ENCODE measurements around the gene SPNS3.

The SPNS3 gene

GRCh38 chr17:4436381-4436780 is 2.6 kb downstream of the SPNS3 start:
- DNase-seq: no peak

GRCh38 chr17:4436846-4437245 is 3.1 kb downstream of the SPNS3 start:
- DNase-seq: no peak

DNA sequence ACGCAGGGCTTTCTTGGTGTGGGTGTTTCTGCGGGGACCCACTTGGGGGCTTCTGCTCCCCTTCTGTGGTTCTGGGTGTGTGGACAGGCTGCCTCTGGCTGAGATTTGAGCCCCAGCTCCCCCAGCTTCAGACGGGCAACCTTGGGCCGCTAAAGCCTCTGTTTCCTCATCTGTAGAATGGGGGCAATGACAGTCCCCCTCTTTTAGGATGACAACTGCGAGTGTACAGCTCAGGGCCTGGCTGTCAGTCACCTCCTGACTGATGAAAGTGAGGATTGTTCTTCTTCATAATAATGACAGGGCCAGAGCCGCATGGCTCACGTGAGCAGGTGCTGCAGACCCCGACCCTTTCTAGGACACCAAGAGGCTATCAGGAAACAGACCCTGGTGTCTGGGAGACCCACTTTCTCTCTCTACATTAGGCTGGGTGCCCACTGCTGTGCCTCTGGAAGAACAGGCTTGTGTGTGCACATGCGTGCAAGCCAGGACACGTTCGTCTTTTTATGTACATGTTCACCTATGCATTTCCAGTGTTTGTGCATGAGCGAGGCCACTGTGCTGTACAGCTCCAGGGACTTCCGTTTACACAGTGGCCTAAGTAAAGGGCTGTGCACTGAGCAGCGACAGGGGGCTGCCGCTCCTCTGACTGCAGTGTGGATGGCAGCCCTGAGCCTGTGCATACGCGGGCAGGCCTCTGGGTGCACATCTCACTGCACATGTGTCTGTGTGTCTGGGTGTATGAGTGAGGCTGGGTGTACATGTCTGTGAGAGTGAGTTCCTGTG is 4.6 kb downstream of the SPNS3 start:
- DNase-seq: no peak

- DNase-seq: no peak
Measured at GRCh38 chr17:4440021-4440420, 6.3 kb downstream of the SPNS3 start.

- no peak for DNase-seq
Measured at GRCh38 chr17:4440690-4441686, 7.2 kb downstream of the SPNS3 start.

- DNase-seq: no peak
Measured at GRCh38 chr17:4442582-4442981, 8.8 kb downstream of the SPNS3 start.

DNA sequence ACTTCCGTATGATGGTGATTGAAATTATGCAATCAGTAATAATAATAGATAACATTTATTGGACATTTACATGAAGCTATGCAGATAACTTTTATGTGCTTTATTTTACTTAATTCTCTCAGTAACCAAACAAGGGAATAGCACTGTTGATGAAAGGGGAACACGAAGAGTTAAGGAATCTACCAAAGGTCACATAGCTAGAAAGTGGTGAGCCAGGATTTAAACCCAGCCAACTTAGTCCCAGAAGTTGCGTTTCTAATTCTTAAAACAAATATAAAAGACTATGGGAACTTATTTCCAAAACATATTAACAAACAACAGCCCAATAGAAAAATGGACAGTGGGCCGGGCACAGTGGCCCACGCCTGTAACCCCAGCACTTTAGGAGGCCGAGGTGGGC is 9.7 kb downstream of the SPNS3 start:
- no peak for DNase-seq

GRCh38 chr17:4444782-4445473 is 11.2 kb downstream of the SPNS3 start:
- DNase-seq: no peak

- DNase-seq: no peak
Measured at GRCh38 chr17:4445731-4446130, 12.0 kb downstream of the SPNS3 start.

GRCh38 chr17:4446326-4447071 is 12.8 kb downstream of the SPNS3 start:
- no peak for DNase-seq

DNA sequence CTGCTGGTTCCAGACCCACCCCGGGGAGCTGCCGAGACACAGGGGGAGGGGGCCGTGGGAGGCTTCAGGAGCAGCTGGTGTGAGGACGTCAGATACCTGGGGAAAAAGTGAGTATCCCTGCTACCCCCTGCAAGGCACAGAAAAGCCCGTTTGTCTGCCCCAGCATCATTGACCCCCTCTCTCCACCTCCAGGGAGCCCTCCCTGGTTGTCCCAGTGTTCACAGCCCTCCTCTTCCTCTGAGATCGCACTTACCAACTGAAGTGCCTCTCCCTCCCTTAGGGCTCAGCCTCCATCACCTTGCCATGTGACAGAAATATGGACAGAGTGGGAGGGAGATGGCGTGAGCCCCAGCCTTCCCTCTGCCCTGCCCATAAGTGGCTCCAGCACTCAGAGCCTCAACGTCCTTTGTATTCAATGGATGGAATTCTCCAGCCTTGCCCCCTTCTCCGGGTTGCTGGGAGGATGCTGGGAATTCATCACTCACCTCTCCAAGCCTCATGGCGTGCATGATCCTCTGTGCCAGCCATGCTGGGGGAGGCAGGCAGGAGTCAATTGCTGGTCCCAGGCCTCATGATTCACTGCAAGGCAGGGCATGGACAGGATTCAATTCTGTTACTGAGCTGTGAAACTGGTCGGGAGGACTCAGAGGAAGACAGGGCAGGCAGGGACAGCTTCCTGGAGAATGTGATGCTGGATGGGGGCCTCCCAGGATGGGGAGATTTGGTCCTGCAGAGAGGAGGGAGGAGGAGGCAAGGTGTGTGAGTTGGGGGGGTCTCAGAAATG is 14.6 kb downstream of the SPNS3 start:
- DNase-seq: no peak

DNA sequence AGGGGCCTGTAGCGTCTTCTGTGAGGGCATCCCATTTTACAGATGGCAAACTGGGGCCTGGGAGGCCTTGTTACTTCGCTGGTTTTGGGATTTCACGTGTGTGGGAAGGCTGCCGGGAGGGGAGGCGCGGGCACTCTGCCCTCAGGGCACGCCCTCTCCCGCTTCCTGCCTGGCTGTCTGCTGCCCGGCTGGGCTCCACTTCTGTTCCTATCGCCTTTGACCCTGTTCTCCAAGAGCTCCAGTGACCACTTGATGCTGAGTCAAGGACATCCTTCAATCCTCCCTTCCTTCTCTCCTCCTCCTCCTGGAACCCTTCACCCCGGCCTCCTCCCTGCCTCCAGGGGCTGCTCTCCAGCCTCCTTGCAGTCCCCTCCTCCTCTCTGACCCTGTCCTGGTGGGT is 16.0 kb downstream of the SPNS3 start:
- no peak for DNase-seq

DNA sequence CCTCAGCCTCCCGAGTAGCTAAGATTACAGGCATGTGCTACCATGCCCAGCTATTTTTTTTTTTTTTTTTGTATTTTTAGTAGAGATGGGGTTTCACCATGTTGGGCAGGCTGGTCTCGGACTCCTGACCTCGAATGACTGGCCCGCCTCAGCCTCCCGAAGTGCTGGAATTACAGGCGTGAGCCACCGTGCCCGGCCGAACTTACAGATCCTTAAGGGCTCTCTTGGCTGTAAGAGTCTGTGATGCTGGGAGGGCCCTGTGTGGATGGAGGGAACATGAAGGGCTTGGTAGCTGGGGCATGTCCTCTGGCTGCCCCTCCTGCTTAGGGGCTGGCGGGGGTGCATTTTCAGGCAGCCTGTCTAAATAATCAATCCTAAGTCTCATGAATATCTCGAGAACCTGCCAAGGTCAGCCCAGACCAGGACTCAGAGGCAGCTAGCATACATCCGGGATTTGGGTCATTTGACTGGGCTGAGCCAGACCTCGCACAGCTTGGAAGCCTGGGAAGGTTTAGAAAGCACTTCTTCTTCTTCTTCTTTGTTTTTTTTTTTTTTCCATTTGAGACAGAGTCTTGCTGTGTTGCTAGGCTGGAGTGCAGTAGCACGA is 17.1 kb downstream of the SPNS3 start:
- DNase-seq: no peak

DNA sequence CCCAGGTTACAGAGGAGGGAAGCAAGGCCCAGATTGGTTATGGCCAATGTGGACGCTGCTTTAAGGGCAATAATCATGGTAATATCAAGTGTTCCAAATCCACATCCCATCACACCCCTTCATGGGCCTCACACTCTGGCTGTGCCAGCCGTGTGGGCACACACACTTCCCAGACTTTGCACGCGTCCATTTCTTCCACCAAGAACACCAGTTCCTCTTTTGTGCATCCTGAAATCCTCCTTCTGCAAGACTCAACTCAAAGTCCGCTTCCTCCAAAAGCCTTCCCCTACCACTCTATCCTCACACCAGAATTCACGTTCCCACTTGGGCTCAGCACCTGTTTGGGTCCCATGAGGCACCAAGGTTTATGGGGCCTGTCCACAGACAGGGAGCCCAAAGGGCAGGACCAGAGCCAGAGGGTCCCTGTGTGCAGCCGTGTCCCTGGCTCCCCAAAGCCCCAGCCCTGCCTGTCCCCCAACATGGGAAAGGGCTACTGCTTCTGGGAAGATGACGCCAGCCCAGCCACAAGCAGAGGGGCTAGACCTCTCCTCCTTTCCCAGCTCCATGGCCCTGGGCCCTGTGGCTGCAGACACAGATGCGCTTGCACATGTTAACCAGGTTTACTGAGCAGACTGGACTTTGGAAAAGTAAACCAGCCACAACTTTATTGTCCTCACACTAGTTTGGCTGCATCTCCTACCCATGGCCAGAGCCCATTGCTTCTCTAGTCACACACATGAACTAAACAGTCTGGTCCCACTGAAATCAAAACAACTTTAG is 20.3 kb downstream of the SPNS3 start:
- DNase-seq: no peak

GRCh38 chr17:4460661-4461060 is 26.9 kb downstream of the SPNS3 start:
- no peak for DNase-seq

- DNase-seq: no peak
Measured at GRCh38 chr17:4463818-4464476, 30.2 kb downstream of the SPNS3 start.

DNA sequence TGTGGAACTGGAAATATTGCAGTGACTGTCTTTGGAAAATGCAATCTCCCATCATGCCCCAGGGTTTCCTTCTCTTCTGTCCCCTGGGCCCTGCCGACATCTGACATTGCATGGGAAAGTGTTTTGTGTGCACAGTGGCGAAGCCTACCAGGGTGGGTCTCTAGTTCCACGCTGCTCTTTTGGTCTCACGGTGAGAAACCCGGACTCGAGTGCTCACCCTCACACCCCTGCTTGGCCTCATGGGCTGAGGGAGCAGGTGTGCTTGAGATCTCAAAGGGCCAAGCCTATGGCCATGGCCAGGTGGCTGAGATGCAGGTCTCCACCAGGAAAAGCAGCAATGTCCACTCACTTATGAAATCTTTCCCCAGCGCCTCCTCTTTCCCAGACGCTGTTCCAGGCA is 32.0 kb downstream of the SPNS3 start:
- DNase-seq: no peak

GRCh38 chr17:4467287-4467686 is 33.5 kb downstream of the SPNS3 start:
- DNase-seq: no peak

GRCh38 chr17:4469552-4469951 is 35.8 kb downstream of the SPNS3 start:
- no peak for DNase-seq

DNA sequence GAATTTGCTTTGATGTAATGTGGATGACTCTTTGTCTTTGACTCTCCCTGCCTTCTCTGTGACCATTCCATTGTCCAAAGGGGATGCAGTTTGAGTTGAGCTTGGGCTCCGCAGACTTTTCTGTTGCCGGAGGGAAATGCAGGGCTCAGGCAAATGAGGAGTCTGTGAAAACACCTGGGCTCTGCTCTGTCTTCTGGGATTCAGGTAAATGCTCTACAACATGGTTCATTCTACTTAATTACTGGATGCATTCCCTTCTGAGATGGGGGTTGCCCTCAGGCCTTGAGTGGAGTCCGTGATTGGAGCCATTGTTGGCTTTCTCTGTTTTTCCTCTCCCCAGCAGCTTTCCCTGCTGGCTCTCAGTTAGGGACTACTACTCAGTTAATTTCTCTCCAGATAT is 38.5 kb downstream of the SPNS3 start:
- DNase-seq: no peak

Measured in activated CD4-positive, alpha-beta T cell treated with anti-CD3 and anti-CD28 coated beads, Interleukin-2, amount 50 U/mL, for 48 hours (primary cell).